Activated CD8-positive, alpha-beta memory T cell treated with anti-CD3 and anti-CD28 coated beads for 48 hours (primary cell): ENCODE data around the gene ANXA11.
"Not testable (repeated sequence)": the region's sequence is repeated elsewhere in the genome, so short reads cannot be mapped to it uniquely, and the experiment has no call there.

Experiments
- DNase-seq, 3 experiments: peaks; one replicate each; pipeline ENCODE4 v3.0.0-alpha.2; 2020; ENCODE audit warnings: low read depth in 2 of 3, low spot score in 2 of 3

The ANXA11 gene

DNA sequence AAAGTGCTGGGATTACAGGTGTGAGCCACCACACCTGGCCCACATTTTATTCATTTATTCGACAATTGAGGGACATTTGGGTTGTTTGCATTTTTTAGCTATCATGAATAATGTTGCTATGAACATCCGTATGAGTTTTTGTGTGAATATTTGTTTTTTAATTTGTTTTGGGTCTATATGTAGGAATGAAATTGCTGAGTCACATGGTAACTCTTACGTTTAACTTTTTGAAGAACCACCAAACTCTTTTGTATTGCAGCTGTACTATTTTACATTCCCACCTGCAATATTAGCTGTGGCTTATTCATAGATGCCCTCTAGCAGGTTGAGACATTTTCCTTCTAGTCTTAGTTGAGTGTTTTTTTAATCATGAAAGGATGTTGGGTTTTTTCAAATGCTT lies 58.4 kb downstream of the ANXA11 start:
- no peak for DNase-seq

DNA sequence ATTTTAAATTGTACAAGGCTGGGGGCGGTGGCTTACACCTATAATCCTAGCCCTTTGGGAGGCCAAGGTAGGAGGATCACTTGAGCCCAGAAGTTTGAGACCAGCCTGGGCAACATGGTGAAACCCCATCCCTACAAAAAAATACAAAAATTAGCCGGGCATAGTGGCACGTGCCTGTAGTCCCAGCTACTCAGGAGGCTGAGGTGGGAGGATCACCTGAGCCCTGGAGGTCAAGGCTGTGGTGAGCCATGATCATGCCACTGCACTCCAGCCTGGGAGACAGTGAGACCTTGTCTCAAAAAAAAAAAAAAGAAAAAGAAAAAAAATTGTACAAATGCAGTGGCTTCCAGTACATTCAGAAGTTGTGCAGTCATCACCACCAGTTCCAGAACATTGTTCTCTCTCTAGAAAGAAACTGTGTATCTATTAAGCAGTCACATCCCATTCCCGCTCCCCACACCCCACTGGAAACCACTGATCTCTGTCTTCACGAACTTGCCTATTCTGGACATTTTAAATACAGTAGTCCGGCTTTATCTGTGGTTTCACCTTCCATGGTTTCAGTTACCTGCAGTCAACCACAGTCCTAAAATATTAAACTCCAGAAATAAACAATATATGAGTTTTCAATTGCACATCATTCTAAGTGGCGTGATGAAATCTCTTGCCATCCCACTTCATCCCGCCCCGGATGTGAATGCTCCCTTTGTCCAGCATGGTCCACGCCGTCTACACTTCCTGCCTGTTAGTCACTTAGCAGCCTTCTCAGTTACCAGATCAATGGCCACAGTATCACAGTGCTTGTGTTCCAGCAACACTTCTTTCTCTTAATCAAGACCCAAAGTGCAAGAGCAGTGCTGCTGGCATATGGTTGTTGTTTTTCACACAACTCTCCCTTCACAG lies 59.7 kb downstream of the ANXA11 start:
- DNase-seq, result not testable (repeated sequence)

DNA sequence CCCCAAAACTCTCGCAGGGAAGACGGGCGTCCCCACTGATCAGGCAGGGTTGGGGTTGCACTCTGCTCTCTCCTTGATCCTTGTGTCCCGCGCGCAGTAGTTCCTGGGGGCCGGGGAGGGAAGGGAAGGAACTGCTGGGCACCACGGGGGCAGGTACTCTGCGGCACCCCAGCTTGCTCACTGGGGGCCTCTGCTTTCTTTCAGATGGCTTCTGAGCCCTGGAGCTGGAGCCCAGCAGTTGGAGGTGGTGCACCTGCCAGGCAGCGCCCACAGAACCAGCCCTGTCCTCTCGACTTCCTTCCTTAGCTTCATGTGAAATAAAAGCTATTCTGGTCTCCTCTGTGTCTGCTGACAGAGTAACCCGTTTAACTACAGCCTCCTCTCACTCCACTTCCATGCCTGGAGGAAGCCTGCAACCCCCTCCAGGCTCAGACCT lies 60.6 kb downstream of the ANXA11 start:
- DNase-seq, result peak in 1 of 3 experiments; percentile 25

DNA sequence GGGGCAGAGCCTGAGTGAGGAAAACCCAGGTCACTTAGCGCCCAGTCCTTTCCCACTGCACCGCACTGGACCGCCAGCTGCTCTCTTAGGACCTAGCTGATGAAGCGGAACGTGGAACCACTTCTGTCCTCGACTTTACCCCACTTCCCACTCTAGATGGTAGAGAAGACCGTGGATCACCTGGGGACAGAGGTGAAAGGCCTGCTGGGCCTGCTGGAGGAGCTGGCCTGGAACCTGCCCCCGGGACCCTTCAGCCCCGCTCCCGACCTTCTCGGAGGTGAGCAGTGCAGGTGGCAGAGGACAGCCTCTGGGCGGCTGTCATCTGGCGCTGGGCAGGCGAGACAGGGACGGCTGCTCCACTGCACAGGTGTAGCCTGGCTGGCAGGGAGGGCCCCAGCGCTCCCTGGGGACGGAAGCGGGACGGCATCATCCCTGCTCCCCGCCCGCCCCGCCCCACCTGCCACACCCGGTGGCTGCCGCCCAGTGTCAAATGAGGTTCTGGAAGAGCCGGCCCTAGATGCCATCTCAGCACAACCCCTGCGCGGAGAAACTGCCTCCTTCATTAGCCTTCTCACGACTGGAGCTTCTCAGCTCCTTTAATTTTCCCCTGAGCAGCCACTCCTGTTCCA lies 61.2 kb downstream of the ANXA11 start:
- DNase-seq, result peak in 1 of 3 experiments; percentile 18

DNA sequence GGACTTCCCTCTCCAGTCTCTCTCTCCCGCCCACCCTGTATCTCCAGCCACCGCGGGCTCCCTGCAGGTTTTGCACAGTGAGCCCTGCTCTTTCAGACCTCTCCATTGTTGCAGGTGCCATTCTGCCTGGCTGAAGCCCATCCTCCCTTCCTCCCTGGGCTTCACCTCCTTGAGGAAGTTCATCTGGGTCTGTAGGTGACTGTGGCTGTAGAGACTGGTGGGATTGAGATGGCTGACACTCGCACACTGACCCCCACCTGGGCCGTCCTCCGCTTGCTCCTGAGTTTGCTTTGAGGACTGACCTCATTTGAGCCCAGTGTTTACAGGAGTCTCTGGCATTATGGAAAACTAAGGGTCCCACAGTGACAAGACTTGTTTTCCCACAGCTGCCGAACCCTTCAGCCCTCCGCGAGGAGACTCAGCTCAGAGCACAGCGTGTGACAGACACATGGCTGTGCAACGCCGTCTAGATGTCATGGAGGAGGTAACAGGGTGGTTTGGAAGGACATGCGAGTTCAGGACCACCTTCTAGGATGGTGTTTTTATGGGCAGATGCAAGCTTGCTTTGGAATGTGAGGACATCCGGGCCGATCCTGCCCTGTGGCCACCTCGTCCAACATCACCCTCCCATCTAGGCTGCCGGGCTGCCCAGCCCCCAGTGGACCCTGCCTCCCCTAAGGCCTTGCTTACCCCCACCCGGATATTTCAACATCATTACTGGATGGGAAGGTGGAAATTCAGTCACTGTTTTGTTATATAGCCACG lies 63.5 kb downstream of the ANXA11 start:
- no peak for DNase-seq

DNA sequence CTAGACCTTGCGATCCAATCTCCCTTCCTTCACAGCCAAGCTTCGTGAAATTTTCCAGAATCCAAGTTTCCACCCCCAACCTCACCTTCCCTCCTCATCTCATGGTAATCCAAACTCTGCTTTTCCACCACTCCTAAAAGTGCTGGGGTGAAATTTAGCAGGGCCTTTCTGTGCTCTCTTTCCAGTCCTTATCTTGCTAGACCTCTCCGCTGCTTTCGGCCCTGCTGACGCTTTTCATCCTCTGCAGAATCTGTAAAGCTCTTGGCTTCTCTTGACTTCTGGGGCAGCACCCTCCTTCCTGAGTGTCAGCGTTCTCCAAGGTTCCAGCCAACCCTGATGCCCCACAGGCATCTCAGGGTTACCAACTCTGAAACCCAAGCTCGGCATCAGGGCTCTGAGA lies 65.1 kb downstream of the ANXA11 start:
- no peak for DNase-seq

DNA sequence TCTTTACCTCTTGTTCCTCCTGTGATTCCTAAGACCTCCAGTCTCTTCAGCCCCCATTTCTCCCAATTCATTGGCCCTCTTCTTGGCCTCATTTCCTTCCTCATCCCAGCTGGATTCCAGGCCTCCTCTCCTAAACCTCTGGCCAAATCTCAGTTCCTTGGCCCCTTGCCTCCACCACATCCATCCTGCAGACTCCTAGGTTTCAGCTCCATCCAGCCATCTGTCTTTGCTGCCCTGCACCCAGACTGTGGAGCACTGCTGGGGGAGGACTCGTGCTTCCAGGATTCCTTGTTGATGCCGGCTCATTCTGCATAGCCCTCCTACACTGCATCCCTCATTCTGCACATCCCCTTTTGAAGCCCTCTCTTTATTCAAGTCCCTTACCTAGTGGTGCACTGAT lies 66.1 kb downstream of the ANXA11 start:
- no peak for DNase-seq

DNA sequence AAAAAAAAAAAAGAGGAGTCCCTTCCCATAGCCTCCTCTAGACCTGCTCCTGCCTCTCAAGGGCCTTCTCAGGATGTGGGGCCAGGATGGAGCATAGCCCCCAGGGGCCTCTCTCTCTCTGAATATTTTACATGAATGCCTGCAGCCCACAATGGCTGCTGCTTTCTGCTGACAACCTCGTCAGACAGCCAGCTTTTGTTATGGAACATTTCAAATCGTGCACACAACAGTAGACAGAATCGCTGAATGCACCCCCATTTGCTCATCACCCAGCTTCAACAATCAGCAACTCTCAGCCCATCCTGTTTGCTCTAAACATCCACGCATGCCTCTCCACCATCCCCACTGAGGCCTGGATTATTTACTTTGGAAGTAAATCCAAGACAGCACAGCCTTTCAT lies 67.4 kb downstream of the ANXA11 start:
- DNase-seq, result no peak

DNA sequence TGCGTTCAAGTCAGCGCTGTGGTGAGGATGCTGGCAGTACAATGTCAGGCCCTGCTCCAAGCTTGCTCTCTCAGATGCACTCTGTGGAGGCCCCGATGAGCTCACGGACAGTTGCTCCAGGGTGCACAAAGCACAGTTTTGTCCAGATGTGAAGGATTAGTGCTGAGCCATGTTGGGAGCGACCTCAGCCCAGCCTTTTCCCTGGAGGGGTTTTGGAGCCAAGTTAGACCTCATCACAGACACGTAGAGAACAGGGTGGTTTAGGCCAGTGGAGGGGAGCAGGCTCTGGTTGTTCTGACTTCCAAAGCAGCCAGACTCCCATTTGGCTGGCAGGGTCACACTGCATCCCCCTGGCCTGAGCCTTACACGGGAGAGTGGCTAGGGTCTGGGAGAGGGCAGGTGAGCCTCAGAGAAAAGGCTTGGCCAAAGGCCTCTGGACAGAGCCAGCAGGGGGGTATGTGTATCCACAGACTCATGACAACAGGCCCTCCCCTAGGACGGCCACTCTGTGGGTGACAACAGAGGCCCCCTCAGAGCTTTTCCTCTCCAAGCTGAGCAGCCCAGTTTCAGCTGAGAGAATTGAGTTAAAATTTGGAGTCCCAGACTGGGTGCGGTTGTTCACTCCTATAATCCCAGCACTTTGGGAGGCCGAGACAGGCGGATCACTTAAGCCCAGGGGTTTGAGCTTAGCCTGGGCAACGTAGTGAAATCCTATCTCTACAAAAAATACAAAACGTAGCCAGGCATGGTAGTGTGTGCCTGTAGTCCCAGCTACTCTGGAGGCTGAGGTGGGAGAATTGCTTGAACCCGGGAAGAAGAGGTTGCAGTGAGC lies 68.1 kb downstream of the ANXA11 start:
- DNase-seq, result no peak

DNA sequence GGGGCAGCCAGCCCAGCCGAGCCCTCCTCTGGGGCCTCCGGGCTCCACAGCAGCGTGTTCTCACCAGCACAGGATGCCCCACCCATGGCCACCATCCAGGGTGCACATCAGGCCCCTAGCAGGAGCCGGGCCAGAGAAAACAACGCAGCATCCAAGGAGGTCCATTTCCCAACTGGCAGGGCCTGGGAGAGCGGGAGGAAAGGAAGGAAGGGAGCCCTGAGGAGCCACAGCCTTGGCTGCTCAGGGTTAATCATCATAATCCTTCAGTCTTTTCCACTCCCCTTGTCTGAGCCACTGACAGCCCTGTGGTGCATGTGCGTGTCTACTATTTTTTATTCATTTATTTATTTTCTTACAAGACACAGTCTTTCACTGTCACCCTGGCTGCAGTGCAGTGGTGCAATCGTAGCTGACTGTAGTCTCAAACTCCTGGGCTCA lies 69.2 kb downstream of the ANXA11 start:
- no peak for DNase-seq

DNA sequence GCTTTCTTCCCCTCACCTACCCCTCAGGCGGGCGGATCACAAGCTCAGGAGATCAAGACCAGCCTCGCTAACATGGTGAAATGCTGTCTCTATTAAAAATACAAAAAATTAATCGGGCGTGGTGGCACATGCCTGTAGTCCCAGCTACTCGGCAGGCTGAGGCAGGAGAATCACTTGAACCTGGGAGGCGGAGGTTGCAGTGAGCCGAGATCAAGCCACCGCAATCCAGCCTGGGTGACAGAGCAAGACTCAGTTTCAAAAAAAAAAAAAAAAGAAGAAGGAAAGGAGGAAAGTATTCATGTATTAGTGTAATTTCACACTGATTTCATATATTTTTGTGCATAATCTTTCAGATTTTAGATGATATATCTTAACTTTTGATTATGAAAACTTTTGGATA lies 71.7 kb downstream of the ANXA11 start:
- not testable (repeated sequence) for DNase-seq

DNA sequence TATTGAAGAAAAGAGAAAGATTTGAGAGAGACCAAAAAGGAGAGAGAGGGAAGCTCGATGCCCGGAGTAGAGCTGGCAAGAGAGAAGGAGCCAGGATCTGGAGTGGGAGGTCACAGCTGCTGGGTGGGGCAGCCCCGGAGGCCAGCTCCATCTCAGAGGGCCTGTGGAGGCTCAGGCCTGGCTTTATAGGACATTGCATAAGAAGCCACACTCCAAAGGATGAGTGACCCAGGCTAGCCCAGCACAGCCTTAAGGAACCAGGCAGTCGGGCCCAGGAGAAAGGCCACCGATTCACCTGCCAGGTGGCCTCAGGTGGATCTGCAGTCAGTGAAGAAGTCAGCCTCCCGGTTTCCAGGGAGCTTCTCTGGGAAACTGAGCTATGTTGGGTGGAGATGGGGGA lies 72.1 kb downstream of the ANXA11 start:
- DNase-seq, result no peak

DNA sequence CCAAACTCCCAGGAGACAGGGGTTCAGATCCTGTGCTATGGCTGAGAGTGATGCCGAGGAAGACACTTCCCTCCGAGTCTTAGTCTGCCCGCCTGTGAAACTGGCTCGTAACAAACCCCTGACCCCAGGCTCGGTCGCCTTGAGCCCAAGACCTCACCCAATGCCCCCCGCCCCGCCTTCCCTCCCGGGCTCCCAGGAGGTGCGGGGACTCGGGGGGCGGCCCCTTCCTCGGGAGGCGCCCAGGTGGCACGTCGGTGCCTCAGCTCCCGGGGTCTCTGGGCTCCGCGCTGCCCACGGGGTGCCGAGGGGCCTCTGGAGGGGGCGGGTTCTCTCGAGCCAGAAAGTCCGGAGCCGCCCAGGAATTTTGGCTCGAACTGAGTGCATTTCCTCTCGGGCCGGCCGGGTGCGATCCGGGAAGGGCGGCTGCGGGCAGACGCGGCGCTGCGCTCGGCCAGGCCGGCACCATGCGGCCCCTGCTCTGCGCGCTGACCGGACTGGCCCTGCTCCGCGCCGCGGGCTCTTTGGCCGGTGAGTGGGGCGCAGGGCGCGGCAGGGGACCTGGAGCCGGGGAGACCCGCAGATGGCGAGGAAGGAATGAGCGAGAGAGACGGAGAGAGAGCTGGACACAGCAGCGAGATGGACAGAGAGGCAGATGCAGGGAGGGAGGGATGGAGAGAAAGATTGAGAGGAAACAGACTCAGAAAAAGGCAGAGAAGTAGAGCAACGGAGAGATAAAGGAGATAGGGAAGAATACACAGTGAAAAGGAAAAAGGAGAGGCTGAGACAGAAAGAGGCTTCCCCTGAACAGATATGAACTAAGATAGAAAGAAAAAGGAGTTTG lies 72.8 kb downstream of the ANXA11 start, which contains the start of gene PLAC9:
Gene PLAC9 (plus strand): TSS at position 432 of the 841 bp plus-strand sequence. CDS start 33 bp downstream, at position 465.
- DNase-seq, result no peak

DNA sequence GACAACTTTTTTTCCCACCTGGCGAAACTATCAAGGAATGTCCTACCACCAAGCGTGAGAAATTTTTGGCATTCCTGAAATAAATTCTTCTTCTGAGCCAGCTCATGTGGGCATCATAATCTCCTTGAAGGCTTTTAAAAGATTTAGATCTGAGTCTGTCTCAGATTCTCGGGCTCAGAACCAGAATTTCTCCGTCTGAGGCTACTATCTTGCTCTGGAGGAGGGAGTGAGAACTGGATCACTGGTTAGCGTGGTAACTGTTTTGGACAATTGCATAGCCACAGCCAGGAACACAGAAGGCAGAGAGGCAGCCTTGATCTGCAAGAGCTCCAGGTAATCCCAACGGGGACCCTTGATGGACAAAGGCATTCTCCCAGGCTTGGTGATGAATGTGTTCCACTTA lies 73.8 kb downstream of the ANXA11 start:
- DNase-seq, result no peak

DNA sequence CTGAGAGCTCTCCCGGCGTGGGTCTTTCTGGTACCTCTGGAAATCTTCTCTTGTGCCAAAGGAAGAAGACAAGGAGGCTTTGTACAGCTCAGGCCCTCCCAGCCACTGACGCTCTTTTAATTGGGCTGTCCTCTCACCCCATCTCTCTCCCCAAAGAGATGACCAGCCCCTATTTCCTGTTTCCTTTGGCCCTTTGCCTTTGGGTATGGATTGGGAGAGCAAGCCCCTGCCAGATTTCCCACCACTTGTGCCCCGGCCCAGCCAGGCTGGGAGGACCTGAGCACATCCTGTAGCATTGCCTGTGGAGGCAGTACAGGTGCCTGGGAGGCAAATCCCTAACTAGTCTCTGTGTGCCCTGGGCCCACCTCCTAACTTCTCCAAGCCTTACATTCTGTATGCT lies 78.5 kb downstream of the ANXA11 start:
- no peak for DNase-seq

DNA sequence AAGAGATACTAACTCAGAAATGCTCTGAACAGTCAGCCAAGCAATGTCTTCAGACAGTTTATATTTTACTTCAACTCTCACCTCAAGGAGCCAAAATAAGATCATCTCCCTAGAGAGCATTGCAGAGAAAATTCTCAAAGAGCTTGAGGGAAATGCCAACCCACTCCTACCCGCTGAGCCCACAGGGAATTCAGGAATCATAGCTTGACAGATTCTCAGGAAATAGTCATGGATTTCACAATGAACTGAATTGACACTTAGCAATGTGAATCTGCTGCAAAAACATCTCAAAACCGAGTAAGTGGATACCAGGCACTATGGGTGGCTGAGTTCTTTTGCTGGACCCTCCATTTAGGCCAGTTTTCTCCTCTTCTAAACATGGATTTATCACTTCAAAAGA lies 82.6 kb downstream of the ANXA11 start:
- no peak for DNase-seq

DNA sequence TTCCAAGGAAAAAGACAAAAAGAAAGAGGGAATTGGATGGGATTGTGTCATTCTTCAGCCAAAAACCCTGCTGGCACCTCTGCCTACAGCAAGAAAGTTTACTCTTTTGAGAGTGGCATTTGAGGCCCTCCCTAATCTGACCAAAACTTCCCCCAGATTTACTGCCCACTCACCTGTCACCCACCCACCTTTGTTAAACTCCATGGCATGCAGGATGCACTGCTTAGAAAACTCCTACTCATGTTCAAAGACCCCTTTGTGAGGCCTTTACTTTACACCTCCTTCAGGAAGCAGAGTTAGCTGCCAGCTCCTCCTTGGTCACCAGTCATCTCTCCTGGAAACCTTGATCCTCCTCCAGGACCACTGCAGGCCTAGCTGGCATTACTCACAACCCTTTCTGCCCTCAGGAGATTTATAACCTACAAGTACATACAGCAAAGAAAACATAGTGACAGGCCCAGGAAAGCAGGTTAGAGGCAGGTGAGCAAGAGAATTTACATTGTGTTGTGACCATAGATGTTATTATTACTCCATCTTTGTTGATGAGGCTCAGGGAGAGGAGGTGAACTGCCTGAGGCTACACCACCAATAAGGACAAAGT lies 83.1 kb downstream of the ANXA11 start:
- DNase-seq, result no peak

DNA sequence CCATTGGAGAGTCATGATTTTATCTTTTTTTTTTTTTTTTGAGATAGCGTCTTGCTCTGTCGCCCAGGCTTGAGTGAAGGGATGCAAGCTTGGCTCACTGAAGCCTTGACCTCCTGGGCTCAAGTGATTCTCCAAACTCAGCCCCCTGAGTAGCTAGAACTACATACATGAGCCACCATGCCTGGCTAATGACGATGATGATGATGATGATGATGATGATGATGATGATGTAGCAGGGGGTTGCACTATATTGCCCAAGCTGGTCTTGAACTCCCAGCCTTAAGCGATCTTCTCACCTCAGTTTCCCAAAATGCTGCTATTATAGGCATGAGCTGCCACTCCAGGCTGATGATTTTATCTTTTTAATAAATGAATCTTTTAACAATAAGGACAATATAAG lies 86.7 kb downstream of the ANXA11 start:
- no peak for DNase-seq

DNA sequence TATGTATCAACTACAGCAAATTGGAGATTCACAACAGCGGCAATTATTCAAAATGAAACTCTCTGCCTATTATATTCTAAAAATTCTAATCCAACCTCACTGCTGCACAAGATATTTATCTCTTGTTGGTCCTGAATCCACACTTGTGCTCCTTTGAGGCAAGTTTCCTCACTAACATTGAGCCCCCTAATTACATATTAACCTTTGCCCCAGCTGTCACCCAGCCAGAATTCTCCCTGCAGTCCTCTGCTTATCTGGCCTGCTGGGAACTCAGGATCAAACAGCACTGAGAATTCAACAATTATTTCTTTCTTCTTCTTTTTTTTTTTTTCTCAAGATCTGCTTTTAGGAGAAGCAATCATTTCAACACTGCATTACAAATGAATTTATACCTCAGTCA lies 94.4 kb downstream of the ANXA11 start:
- no peak for DNase-seq
